ENCODE data around the gene LBX2. TPM values are rescaled to one million over a fixed set of nuclear protein-coding genes. Genes with fewer than 3 reads are reported as not detected.

The LBX2 gene
- total and polyA plus RNA-seq, 2 of the 4 experiments (the other 2 are of a cell fraction): 0.18 to 0.62 TPM

DNA sequence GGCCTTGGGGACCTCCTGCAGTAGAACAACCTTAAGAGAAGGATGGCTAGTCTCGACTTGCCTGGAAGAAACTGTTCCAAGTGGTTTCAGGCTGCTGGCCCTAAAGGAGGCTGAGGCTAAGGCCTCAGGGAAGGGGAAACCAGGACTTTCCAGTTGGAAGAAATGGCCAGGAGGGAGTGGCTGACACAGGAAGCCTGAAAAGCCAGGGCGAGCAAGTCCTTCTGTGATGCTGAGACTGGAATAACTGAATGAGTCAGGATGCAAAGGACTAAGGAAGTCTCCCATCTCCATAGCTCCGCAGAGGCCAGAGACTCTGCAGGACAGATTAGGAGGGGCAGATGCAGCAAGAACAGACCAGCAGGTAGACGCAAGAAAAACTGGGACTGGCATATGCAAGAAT lies 37.7 kb upstream of the LBX2 start:
- Histone ChIP-seq H4K8ac (ENCODE audit: low read depth in 2 of 2, low read length in 2 of 2) (no peak overlapping the region), H3K9me3 (ENCODE audit: control insufficient read depth, insufficient read depth, low read length) (no peaks in the 10 kb centered on the region), H2BK5ac (ENCODE audit: low read depth, low read length, poor library complexity, severe bottlenecking) (no peak overlapping the region), H3K4ac (ENCODE audit: low read depth, low read length) (no peak overlapping the region), H3K56ac (ENCODE audit: extremely low read depth, insufficient read depth, low read length) (no peak overlapping the region), H3K27ac (ENCODE audit: insufficient read depth, low read length) (no peak overlapping the region), H2AK9ac (replicated peaks; ENCODE audit: low read depth, low read length, poor library complexity) (no peak overlapping the region), H3K4me3 (ENCODE audit: insufficient read depth, low read depth, low read length) (no peak overlapping the region), H2BK120ac (ENCODE audit: low read depth, low read length) (no peak overlapping the region), H3K4me2 (ENCODE audit: low read depth, low read length) (no peak overlapping the region), H3K27me3 (ENCODE audit: control insufficient read depth, insufficient read depth, low read length) (no peaks in the 10 kb centered on the region), H3K4me1 (ENCODE audit: control insufficient read depth, insufficient read depth, low read length) (no peaks in the 10 kb centered on the region), H3K9me1 (ENCODE audit: insufficient read depth, low read length) (no peaks in the 10 kb centered on the region), H4K20me1 (ENCODE audit: insufficient read depth, low read length) (no peaks in the 10 kb centered on the region), H4K91ac (ENCODE audit: insufficient read depth, low read depth, low read length) (no peak overlapping the region), H3K36me3 (ENCODE audit: control insufficient read depth, insufficient read depth, low read length) (peaks cover 31% of the 10 kb centered on the region), H2BK15ac (ENCODE audit: low read depth, low read length) (no peak overlapping the region), H2AFZ (replicated peaks; ENCODE audit: low read length, poor library complexity) (no peak overlapping the region), H3K9ac (ENCODE audit: low read depth, low read length) (no peak overlapping the region), H3K79me1 (ENCODE audit: low read depth in 1 of 2, low read length in 2 of 2) (peaks cover 0 to 5% of the 10 kb centered on the region in 2 experiments; a peak in 2 of 4 replicates), H3K23ac (ENCODE audit: low read depth, low read length) (no peak overlapping the region), H3K18ac (ENCODE audit: low read depth, low read length) (no peak overlapping the region), H3K14ac (replicated peaks; ENCODE audit: low read depth, low read length) (no peak overlapping the region), H2AK5ac (ENCODE audit: low read depth, low read length) (no peak overlapping the region), H2BK20ac (ENCODE audit: low read depth, low read length) (no peak overlapping the region), H4K5ac (ENCODE audit: low read depth, low read length) (no peak overlapping the region)
- in situ Hi-C loops (cut with MboI; ENCODE audit: low sequenced_read_pairs) (no loop called here), dilution Hi-C loops (cut with HindIII; ENCODE audit: low sequenced_read_pairs, unreplicated experiment) (no loop called here), intact Hi-C loops (cut with micrococcal nuclease) (no loop called here)
- 94% methylated on average over 2 of the region's 4 CpGs; no CpG with 5 or more reads in 1 of the 2 experiments for WGBS, 2 experiments (ENCODE audit: extremely low coverage in 2 of 2, insufficient read length in 1 of 2)
- no TSS peak for BruUV-seq (replicated peaks)
- TF ChIP-seq, protein P1, sequence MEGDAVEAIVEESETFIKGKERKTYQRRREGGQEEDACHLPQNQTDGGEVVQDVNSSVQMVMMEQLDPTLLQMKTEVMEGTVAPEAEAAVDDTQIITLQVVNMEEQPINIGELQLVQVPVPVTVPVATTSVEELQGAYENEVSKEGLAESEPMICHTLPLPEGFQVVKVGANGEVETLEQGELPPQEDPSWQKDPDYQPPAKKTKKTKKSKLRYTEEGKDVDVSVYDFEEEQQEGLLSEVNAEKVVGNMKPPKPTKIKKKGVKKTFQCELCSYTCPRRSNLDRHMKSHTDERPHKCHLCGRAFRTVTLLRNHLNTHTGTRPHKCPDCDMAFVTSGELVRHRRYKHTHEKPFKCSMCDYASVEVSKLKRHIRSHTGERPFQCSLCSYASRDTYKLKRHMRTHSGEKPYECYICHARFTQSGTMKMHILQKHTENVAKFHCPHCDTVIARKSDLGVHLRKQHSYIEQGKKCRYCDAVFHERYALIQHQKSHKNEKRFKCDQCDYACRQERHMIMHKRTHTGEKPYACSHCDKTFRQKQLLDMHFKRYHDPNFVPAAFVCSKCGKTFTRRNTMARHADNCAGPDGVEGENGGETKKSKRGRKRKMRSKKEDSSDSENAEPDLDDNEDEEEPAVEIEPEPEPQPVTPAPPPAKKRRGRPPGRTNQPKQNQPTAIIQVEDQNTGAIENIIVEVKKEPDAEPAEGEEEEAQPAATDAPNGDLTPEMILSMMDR (conservative IDR thresholded peaks at IDR 0.05; ENCODE audit: low read depth, low read length): no peak
- TF ChIP-seq, protein P2, sequence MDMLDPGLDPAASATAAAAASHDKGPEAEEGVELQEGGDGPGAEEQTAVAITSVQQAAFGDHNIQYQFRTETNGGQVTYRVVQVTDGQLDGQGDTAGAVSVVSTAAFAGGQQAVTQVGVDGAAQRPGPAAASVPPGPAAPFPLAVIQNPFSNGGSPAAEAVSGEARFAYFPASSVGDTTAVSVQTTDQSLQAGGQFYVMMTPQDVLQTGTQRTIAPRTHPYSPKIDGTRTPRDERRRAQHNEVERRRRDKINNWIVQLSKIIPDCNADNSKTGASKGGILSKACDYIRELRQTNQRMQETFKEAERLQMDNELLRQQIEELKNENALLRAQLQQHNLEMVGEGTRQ (IDR thresholded peaks at IDR 0.05; ENCODE audit: low read depth, low read length): no peak
- TF ChIP-seq RFX5 (IDR thresholded peaks at IDR 0.05; ENCODE audit: low read depth, low read length): no peak
- TF ChIP-seq MXI1 (IDR thresholded peaks at IDR 0.05; ENCODE audit: borderline replicate concordance, low read depth, low read length): no peak
- no peak for TF ChIP-seq MAZ (IDR thresholded peaks at IDR 0.05; ENCODE audit: borderline replicate concordance, low read depth, low read length)
- TF ChIP-seq RCOR1 (IDR thresholded peaks at IDR 0.05; ENCODE audit: insufficient replicate concordance, low read length): no peak
- no peak for TF ChIP-seq NFE2L2 (IDR thresholded peaks at IDR 0.05; ENCODE audit: low read depth, low read length)
- no peak for TF ChIP-seq CEBPB (IDR thresholded peaks at IDR 0.05; ENCODE audit: low read depth, low read length)
- no peak for TF ChIP-seq POLR2A (IDR thresholded peaks at IDR 0.05; ENCODE audit: low read depth, low read length)
- TF ChIP-seq, protein P3, sequence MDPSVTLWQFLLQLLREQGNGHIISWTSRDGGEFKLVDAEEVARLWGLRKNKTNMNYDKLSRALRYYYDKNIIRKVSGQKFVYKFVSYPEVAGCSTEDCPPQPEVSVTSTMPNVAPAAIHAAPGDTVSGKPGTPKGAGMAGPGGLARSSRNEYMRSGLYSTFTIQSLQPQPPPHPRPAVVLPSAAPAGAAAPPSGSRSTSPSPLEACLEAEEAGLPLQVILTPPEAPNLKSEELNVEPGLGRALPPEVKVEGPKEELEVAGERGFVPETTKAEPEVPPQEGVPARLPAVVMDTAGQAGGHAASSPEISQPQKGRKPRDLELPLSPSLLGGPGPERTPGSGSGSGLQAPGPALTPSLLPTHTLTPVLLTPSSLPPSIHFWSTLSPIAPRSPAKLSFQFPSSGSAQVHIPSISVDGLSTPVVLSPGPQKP (IDR thresholded peaks at IDR 0.05; ENCODE audit: borderline replicate concordance, low read depth, low read length): no peak
- no peak for TF ChIP-seq BHLHE40 (IDR thresholded peaks at IDR 0.05; ENCODE audit: low read depth, low read length)
- TF ChIP-seq CHD1 (IDR thresholded peaks at IDR 0.05; ENCODE audit: low read depth, low read length): no peak
- TF ChIP-seq SMC3 (IDR thresholded peaks at IDR 0.05; ENCODE audit: low read depth, low read length): no peak
- no peak for TF ChIP-seq MAFK (IDR thresholded peaks at IDR 0.05; ENCODE audit: low read depth, low read length)
- TF ChIP-seq FOS (IDR thresholded peaks at IDR 0.05; ENCODE audit: low read depth, low read length): no peak
- no peak for TF ChIP-seq RAD21 (IDR thresholded peaks at IDR 0.05; ENCODE audit: low read length)
- CTCF ChIA-PET: no interaction called here
- POLR2A ChIA-PET (ENCODE audit: unreplicated experiment): no interaction called here
- DNase-seq (no peak), ATAC-seq (ENCODE audit: low read depth) (no peak; the same call in 1 of the 2 replicates)
